Measurements from ENCODE around the gene IL9R.
A peak's percentile ranks its signal among the peaks of the same experiment; 100 is the strongest.
"Not testable (repeated sequence)": the region's sequence is repeated elsewhere in the genome, so short reads cannot be mapped to it uniquely, and the experiment has no call there.

The IL9R gene

GRCh38 chrX:155997436-155997835 lies at the start of gene IL9R:
TSS of gene IL9R (plus strand) at chrX:155997696. CDS start at chrX:155997760, 64 bp downstream.
- DNase-seq = no peak

- no peak for DNase-seq
Observed at GRCh38 chrX:155949098-155949497, 48.4 kb upstream of the IL9R start.

GRCh38 chrX:155951237-155951789 lies 46.2 kb upstream of the IL9R start:
- DNase-seq = no peak

GRCh38 chrX:155953055-155953454 lies 44.4 kb upstream of the IL9R start:
- DNase-seq = no peak

- DNase-seq = no peak
Observed at GRCh38 chrX:155954793-155955192, 42.7 kb upstream of the IL9R start.

- DNase-seq = no peak
Observed at GRCh38 chrX:155956099-155956498, 41.4 kb upstream of the IL9R start.

- no peak for DNase-seq
Observed at GRCh38 chrX:155956649-155957048, 40.8 kb upstream of the IL9R start.

GRCh38 chrX:155957843-155958242 lies 39.7 kb upstream of the IL9R start:
- no peak for DNase-seq

GRCh38 chrX:155959018-155959587 lies 38.4 kb upstream of the IL9R start:
- no peak for DNase-seq

- no peak for DNase-seq
Observed at GRCh38 chrX:155962906-155963305, 34.6 kb upstream of the IL9R start.

- peak; percentile 37 for DNase-seq
Observed at GRCh38 chrX:155966876-155967275, 30.6 kb upstream of the IL9R start.

- DNase-seq = no peak
Observed at GRCh38 chrX:155967653-155968325, 29.7 kb upstream of the IL9R start.

GRCh38 chrX:155968326-155968661 lies 29.2 kb upstream of the IL9R start:
- DNase-seq = no peak

GRCh38 chrX:155968791-155969190 lies 28.7 kb upstream of the IL9R start:
- DNase-seq = no peak

GRCh38 chrX:155971658-155972057 lies 25.8 kb upstream of the IL9R start:
- DNase-seq = not testable (repeated sequence)

GRCh38 chrX:155972241-155972640 lies 25.3 kb upstream of the IL9R start:
- not testable (repeated sequence) for DNase-seq

GRCh38 chrX:155983326-155983725 lies 14.2 kb upstream of the IL9R start:
- DNase-seq = no peak

GRCh38 chrX:155985208-155985607 lies 12.3 kb upstream of the IL9R start:
- no peak for DNase-seq

- DNase-seq = not testable (repeated sequence)
Observed at GRCh38 chrX:155986995-155987394, 10.5 kb upstream of the IL9R start.

- DNase-seq = no peak
Observed at GRCh38 chrX:155988859-155989258, 8.6 kb upstream of the IL9R start.

GRCh38 chrX:155993421-155993820 lies 4.1 kb upstream of the IL9R start:
- no peak for DNase-seq

GRCh38 chrX:155995321-155995875 lies 2.1 kb upstream of the IL9R start:
- DNase-seq = no peak

- no peak for DNase-seq
Observed at GRCh38 chrX:155998116-155998515, 620 bp downstream of the IL9R start.

- DNase-seq = no peak
Observed at GRCh38 chrX:155998761-155999510, 1.4 kb downstream of the IL9R start.

All from NCI-H1436 (cell line).